NT2/D1 (cell line): ENCODE data around the gene HKDC1.
"Not testable (repeated sequence)": the region's sequence is repeated elsewhere in the genome, so short reads cannot be mapped to it uniquely, and the experiment has no call there.

ENCODE experiments used
- DNase-seq: peaks from one replicate; pipeline ENCODE4 v3.0.0-alpha.2; 2011; ENCODE audit warnings: low read depth, low spot score
- H3K27me3 ChIP-seq: 2 replicates; pipeline ENCODE4 v1.6.0; 2011; ENCODE audit warnings: mild to moderate bottlenecking; ENCODE audit not compliant: insufficient read length, insufficient read depth
- H3K36me3 ChIP-seq: 2 replicates; pipeline ENCODE4 v1.6.1; 2011; ENCODE audit warnings: mild to moderate bottlenecking, low read length, mixed read lengths; ENCODE audit not compliant: insufficient read depth, insufficient read length
- H3K4me1 ChIP-seq: 2 replicates; pipeline ENCODE4 v1.5.1; 2011; ENCODE audit not compliant: insufficient read depth, insufficient read length
- H3K4me3 ChIP-seq: 2 replicates; pipeline ENCODE4 v1.5.1; 2011; ENCODE audit warnings: low read depth; ENCODE audit not compliant: insufficient read length
- H3K9ac ChIP-seq: 2 replicates; pipeline ENCODE4 v1.6.0; 2011; ENCODE audit warnings: low read depth; ENCODE audit not compliant: insufficient read length
- H3K9me3 ChIP-seq: 2 replicates; pipeline ENCODE4 v1.5.1; 2011; ENCODE audit warnings: mild to moderate bottlenecking, low read length; ENCODE audit not compliant: insufficient read depth
- SUZ12 ChIP-seq: IDR thresholded peaks from 2 replicates; pipeline ENCODE4 v1.6.1; 2011; ENCODE audit not compliant: insufficient read length, insufficient read depth; ENCODE audit errors: extremely low read depth
- YY1 ChIP-seq: IDR thresholded peaks from 2 replicates; pipeline ENCODE4 v1.6.1; 2011; ENCODE audit not compliant: insufficient read length, insufficient read depth
- ZNF274 ChIP-seq: IDR thresholded peaks from 2 replicates; pipeline ENCODE4 v1.6.1; 2011; ENCODE audit warnings: mild to moderate bottlenecking, low read depth, low read length

Gene HKDC1

DNA sequence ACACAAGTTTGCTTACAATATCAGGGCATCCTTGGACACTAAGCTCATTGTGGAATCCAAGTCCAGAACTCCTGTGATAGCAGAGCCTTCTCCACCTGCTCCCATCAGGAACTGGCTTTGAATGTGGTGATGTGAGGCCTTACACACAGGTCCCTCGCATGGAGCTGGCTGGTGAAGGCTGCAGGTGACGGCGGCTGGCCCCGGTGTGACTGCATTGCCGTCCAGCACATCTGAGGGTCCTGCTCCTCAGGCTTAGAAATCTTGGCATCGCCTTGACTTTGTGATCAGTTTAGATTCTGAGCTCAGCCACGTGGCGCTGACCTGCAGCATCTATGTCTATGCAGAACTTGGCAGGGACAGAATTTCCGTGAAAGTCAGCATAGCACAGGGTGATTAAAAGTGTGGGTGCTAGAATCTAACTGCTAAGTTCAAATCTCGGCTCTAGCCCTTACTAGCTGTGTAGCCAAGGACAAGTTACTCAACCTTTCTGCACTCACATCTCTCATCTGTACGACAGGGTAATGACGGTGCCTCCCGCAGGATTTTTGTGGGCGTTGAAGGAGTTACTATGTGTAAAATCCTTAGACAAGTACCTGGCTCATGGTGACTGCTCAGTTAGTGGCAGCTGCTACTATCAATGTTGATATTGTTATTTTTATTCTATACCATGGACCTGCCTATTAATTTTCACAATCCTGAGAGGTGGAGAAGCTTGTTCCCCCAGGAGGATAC is 26.6 kb downstream of the HKDC1 start:
- no peak overlapping the region for H3K9ac ChIP-seq
- DNase-seq = no peak
- H3K4me1 ChIP-seq = peaks cover 3% of the 10 kb centered on the region
- no peaks in the 10 kb centered on the region for H3K9me3 ChIP-seq
- no peak overlapping the region for H3K4me3 ChIP-seq
- no peaks in the 10 kb centered on the region for H3K36me3 ChIP-seq
- no peaks in the 10 kb centered on the region for H3K27me3 ChIP-seq
- TF ChIP-seq ZNF274 = no peak
- TF ChIP-seq SUZ12 = no peak
- no peak for TF ChIP-seq YY1

DNA sequence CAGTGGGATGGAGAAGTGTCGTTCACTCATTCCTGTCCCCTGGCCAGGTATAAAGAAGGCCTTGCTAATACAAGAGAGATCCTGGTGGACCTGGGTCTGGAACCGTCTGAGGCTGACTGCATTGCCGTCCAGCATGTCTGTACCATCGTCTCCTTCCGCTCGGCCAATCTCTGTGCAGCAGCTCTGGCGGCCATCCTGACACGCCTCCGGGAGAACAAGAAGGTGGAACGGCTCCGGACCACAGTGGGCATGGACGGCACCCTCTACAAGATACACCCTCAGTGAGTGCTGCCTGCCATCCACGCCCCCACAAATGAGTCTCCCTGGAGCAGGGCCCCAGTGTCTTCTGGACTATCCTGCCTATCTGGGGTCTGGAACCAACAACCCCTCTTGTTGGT is 27.2 kb downstream of the HKDC1 start:
- TF ChIP-seq ZNF274 (no peak), SUZ12 (no peak), YY1 (no peak)
- DNase-seq = no peak
- H3K4me1 ChIP-seq = peaks cover 3% of the 10 kb centered on the region
- H3K9ac ChIP-seq = no peak overlapping the region
- H3K27me3 ChIP-seq = no peaks in the 10 kb centered on the region
- H3K4me3 ChIP-seq = no peak overlapping the region
- H3K36me3 ChIP-seq = no peaks in the 10 kb centered on the region
- no peaks in the 10 kb centered on the region for H3K9me3 ChIP-seq

DNA sequence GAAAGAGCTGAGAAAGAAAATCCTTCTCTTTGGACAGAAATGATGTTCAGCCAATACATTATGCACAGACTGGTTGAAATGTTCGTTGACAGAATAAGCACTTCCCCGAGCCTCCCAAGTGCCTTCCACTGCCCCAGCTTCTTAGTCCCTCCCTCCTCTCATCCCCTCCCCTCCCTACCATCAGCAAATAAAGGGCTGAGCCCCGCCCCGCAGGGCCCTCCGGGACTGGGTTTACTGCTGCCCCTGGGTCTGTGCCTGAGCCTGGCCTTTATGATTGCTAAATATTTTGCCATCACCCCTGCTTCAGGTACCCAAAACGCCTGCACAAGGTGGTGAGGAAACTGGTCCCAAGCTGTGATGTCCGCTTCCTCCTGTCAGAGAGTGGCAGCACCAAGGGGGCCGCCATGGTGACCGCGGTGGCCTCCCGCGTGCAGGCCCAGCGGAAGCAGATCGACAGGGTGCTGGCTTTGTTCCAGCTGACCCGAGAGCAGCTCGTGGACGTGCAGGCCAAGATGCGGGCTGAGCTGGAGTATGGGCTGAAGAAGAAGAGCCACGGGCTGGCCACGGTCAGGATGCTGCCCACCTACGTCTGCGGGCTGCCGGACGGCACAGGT is 28.1 kb downstream of the HKDC1 start:
- Histone ChIP-seq H3K9me3 (no peaks in the 10 kb centered on the region), H3K4me3 (no peak overlapping the region), H3K4me1 (no peaks in the 10 kb centered on the region), H3K27me3 (no peaks in the 10 kb centered on the region), H3K36me3 (no peaks in the 10 kb centered on the region), H3K9ac (no peak overlapping the region)
- TF ChIP-seq ZNF274 (no peak), YY1 (no peak), SUZ12 (no peak)
- no peak for DNase-seq

DNA sequence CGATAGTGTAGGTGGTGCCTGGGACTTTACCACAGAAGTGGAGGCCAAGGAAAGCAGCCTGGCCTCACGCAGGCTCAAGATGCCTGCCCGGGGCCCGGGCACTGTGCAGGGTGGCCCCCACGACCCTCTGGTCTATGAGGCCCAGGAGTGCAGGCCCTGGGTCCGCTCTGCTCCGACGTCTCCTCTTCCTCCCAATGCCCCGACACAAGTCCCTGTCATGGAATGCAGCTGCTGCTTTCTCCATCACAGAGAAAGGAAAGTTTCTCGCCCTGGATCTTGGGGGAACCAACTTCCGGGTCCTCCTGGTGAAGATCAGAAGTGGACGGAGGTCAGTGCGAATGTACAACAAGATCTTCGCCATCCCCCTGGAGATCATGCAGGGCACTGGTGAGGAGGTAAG is 29.9 kb downstream of the HKDC1 start:
- no peak overlapping the region for H3K4me3 ChIP-seq
- H3K4me1 ChIP-seq = no peaks in the 10 kb centered on the region
- TF ChIP-seq YY1 = no peak
- no peak for TF ChIP-seq ZNF274
- TF ChIP-seq SUZ12 = no peak
- DNase-seq = no peak
- no peaks in the 10 kb centered on the region for H3K36me3 ChIP-seq
- H3K9me3 ChIP-seq = no peaks in the 10 kb centered on the region
- H3K9ac ChIP-seq = no peak overlapping the region
- no peaks in the 10 kb centered on the region for H3K27me3 ChIP-seq

DNA sequence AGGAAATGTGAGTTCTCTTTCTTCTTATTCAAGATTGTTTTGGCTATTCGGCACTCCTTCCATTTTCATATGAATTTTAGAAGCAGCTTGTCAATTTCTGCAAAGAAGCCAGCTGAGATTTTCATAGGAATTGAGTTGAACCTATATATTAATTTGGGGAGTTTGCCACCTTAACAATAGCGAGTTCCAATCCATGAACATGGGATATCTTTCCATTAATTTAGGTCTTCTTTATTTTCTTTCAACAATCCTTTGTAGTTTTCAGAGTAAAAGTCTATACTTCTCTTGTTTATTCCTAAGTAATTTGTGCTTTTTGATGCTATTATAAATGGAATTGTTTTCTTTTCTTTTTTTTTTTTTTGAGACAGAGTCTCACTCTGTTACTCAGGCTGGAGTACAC is 31.3 kb downstream of the HKDC1 start:
- not testable (repeated sequence) for H3K9ac ChIP-seq, H3K9me3 ChIP-seq, DNase-seq, H3K27me3 ChIP-seq, H3K36me3 ChIP-seq, H3K4me1 ChIP-seq, H3K4me3 ChIP-seq

DNA sequence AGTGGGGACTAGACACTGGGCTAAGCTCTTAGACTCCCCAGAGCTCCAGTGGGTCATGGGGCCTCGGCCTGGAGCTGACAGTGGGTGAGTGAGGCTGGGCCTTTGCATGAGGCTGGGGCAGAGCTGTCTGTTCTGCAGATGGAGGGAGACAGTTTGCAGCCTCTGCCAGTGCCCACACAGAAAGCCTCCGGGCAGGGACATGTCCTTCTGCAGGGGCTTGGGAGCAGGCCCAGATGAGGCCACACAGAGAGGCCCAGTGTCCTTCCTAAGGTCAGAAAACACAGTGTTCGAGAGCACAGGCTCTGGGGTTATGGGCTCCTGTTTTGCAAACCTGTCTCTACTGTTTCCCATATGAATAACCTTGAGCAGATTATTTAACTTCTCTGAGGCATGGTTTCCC is 33.0 kb downstream of the HKDC1 start:
- Histone ChIP-seq H3K4me3 (no peak overlapping the region), H3K9ac (no peak overlapping the region), H3K27me3 (no peaks in the 10 kb centered on the region), H3K9me3 (no peaks in the 10 kb centered on the region), H3K36me3 (no peaks in the 10 kb centered on the region), H3K4me1 (no peaks in the 10 kb centered on the region)
- DNase-seq = no peak
- TF ChIP-seq SUZ12 = no peak
- TF ChIP-seq ZNF274 = no peak
- TF ChIP-seq YY1 = no peak

DNA sequence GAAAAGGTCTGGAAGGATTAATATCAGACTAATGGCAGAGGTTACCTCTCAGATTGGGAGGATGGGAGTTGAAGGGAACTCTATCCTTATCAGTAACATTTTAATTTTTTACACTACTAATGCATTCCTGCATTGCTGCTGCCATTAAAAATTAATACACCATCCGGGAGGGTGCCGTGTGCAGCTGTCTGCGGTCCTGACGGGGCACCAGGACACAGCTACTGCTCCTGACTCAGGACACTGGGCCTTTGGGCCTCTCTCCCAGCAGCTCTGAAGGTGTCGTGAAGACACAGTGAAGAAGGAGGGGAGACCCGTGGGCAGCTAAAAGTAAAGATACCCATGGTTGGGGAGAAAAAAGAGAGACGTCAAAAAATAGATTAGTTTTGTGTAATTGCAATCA is 34.7 kb downstream of the HKDC1 start:
- TF ChIP-seq YY1 (no peak), ZNF274 (no peak), SUZ12 (no peak)
- H3K9ac ChIP-seq = no peak overlapping the region

DNA sequence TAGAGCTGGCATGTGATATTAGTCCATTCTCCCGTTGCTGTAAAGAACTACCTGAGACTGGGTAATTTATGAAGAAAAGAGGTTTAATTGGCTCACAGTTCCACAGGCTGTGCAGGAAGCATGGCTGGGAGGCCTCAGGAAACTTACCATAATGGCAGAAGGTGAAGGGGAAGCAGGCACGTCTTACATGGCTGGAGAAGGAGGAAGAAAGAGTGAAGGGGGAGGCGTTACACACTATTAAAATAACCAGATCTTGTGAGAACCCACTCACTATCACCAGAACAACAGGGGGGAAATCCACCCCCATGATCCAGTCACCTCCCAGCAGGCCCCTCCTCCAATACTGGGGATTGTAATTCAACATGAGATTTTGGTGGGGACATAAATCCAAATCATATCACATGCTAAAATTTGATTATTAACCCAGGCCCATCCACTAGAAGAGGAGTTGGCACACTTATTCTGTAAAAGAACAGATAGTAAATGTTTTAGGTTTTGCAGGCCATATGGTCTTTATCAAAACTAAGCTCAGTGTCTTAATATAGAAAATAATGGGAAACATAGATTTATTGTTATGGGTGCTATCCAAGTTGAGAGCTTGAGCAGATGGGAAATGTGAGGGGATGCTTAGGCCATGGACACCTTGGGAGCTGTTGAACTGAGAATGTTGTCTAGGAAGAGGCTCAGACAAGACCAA is 39.6 kb downstream of the HKDC1 start:
- no peaks in the 10 kb centered on the region for H3K36me3 ChIP-seq
- no peak overlapping the region for H3K4me3 ChIP-seq
- no peak for DNase-seq
- no peaks in the 10 kb centered on the region for H3K9me3 ChIP-seq
- H3K9ac ChIP-seq = no peak overlapping the region
- no peaks in the 10 kb centered on the region for H3K4me1 ChIP-seq
- no peaks in the 10 kb centered on the region for H3K27me3 ChIP-seq
- no peak for TF ChIP-seq ZNF274
- TF ChIP-seq YY1 = no peak
- TF ChIP-seq SUZ12 = no peak

More for the DNA sequence above, 34.7 kb downstream of the HKDC1 start:
- Histone ChIP-seq H3K4me3 (no peak overlapping the region), H3K9me3 (no peaks in the 10 kb centered on the region), H3K4me1 (no peaks in the 10 kb centered on the region), H3K36me3 (no peaks in the 10 kb centered on the region), H3K27me3 (no peaks in the 10 kb centered on the region)
- no peak for DNase-seq
